Left ventricle myocardium inferior (tissue), 1 donor: ENCODE results near the gene DNLZ. TPM values are rescaled to one million over a fixed set of nuclear protein-coding genes. Genes with fewer than 3 reads are reported as not detected.
"Not testable (repeated sequence)": the region's sequence is repeated elsewhere in the genome, so short reads cannot be mapped to it uniquely, and the experiment has no call there.

Experiments
- DNase-seq: peaks from one replicate; pipeline ENCODE4 v3.0.0-alpha.2; 2020
- H3K27ac ChIP-seq: fragments of 200-600 bp; replicated peaks from 2 replicates; pipeline ENCODE4 v1.8.0; 2021
- H3K27me3 ChIP-seq: fragments of 200-600 bp; 2 replicates; pipeline ENCODE4 v1.8.0; 2021; ENCODE audit warnings: low read depth
- H3K36me3 ChIP-seq: fragments of 200-600 bp; 2 replicates; pipeline ENCODE4 v1.8.0; 2021
- H3K4me1 ChIP-seq: fragments of 200-600 bp; 2 replicates; pipeline ENCODE4 v1.8.0; 2021
- H3K4me3 ChIP-seq: fragments of 200-600 bp; 2 replicates; pipeline ENCODE4 v1.8.0; 2021; ENCODE audit warnings: mild to moderate bottlenecking, moderate library complexity
- H3K9me3 ChIP-seq: fragments of 200-600 bp; replicated peaks from 2 replicates; pipeline ENCODE4 v1.8.0; 2021
- intact Hi-C: fragments of 100-400 bp; cut with micrococcal nuclease; formaldehyde crosslinking; loops from one replicate; pipeline ENCODE4 v1.11.0; 2022
- total RNA-seq: library from RNA; stranded (reverse); fragmentation: NEBNext Ultra II Directional; extraction: Animal tissue kit (Norgen Biotek cat#: 25700); gene quantifications from one replicate; pipeline ENCODE4 v1.2.1, GENCODE V29; 2021
- TF ChIP-seq, protein P1 (sequence below): fragments of 200-600 bp; IDR thresholded peaks from 2 replicates; pipeline ENCODE4 v1.8.0; 2021; ENCODE audit warnings: antibody characterized with exemption, mild to moderate bottlenecking, borderline replicate concordance
- donor health status: DM: no; HTN: yes; CAD: no; lungs with severe emphysema.

Gene DNLZ
- total RNA-seq, 1 donor from 2014 or later: 37.6 TPM

DNA sequence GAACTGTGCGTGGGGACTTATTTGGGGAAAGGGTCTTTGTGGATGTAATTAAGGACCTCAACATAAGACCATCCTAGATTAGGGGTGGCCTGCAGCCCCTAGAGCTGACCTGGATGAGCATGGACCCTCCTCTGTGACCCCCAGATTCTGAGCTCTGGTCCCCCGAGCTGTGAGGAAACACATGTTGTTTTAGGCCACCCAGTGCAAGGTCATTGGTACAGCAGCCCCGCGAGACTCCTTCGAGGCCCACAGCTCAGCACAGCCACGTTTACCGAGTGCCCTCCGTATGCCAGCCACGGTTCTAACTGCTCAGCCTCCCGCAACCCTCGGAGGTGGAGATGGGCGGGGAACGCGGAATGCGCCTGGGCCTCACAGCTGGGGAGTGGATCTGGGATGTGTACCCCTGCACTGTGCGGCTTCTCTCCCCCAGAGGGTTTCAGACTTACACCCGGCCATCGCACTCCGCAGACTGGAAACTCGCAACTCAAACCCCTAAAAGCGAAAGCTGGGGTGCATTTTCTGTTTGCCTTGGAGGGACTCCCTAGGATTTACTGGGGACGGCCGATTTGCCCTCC lies 40.7 kb downstream of the DNLZ start:
- no peak for DNase-seq

GRCh38 chr9:136321561-136321960 lies 42.0 kb downstream of the DNLZ start:
- Histone ChIP-seq H3K27me3 (no peaks in the 10 kb centered on the region), H3K9me3 (peaks cover 17% of the 10 kb centered on the region), H3K27ac (no peak overlapping the region), H3K36me3 (no peaks in the 10 kb centered on the region), H3K4me3 (no peak overlapping the region), H3K4me1 (peaks cover 23% of the 10 kb centered on the region)
- intact Hi-C loops: no loop called here
- TF ChIP-seq, protein P1, sequence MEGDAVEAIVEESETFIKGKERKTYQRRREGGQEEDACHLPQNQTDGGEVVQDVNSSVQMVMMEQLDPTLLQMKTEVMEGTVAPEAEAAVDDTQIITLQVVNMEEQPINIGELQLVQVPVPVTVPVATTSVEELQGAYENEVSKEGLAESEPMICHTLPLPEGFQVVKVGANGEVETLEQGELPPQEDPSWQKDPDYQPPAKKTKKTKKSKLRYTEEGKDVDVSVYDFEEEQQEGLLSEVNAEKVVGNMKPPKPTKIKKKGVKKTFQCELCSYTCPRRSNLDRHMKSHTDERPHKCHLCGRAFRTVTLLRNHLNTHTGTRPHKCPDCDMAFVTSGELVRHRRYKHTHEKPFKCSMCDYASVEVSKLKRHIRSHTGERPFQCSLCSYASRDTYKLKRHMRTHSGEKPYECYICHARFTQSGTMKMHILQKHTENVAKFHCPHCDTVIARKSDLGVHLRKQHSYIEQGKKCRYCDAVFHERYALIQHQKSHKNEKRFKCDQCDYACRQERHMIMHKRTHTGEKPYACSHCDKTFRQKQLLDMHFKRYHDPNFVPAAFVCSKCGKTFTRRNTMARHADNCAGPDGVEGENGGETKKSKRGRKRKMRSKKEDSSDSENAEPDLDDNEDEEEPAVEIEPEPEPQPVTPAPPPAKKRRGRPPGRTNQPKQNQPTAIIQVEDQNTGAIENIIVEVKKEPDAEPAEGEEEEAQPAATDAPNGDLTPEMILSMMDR: no peak
- no peak for DNase-seq

More for the DNA sequence above, 40.7 kb downstream of the DNLZ start:
- H3K27ac ChIP-seq: no peak overlapping the region
- H3K27me3 ChIP-seq: no peaks in the 10 kb centered on the region
- H3K9me3 ChIP-seq: peaks cover 17% of the 10 kb centered on the region
- H3K4me3 ChIP-seq: no peak overlapping the region
- H3K4me1 ChIP-seq: peaks cover 32% of the 10 kb centered on the region
- intact Hi-C loops: no loop called here
- H3K36me3 ChIP-seq: no peaks in the 10 kb centered on the region
- TF ChIP-seq, protein P1: no peak

- DNase-seq, H3K27me3 ChIP-seq, H3K27ac ChIP-seq, H3K4me3 ChIP-seq, intact Hi-C loops, H3K36me3 ChIP-seq: not testable (repeated sequence)
- H3K4me1 ChIP-seq: peaks cover 18% of the 10 kb centered on the region
- peaks cover 17% of the 10 kb centered on the region for H3K9me3 ChIP-seq
Measured at GRCh38 chr9:136320972-136321371, 42.6 kb downstream of the DNLZ start.

- H3K4me1 ChIP-seq, intact Hi-C loops, DNase-seq: not testable (repeated sequence)
Measured at GRCh38 chr9:136319955-136320354, 43.6 kb downstream of the DNLZ start.

GRCh38 chr9:136319244-136319643 lies 44.3 kb downstream of the DNLZ start:
- H3K9me3 ChIP-seq: peaks cover 32% of the 10 kb centered on the region
- H3K4me3 ChIP-seq, H3K4me1 ChIP-seq, intact Hi-C loops, DNase-seq, H3K27ac ChIP-seq, H3K36me3 ChIP-seq, H3K27me3 ChIP-seq: not testable (repeated sequence)

More at GRCh38 chr9:136319955-136320354, 43.6 kb downstream of the DNLZ start:
- not testable (repeated sequence) for H3K27me3 ChIP-seq, H3K4me3 ChIP-seq, H3K36me3 ChIP-seq, H3K27ac ChIP-seq
- peaks cover 26% of the 10 kb centered on the region for H3K9me3 ChIP-seq

GRCh38 chr9:136318776-136319241 lies 44.7 kb downstream of the DNLZ start:
- intact Hi-C loops: no loop called here
- Histone ChIP-seq H3K4me1 (no peaks in the 10 kb centered on the region), H3K27ac (no peak overlapping the region), H3K27me3 (no peaks in the 10 kb centered on the region), H3K36me3 (no peaks in the 10 kb centered on the region), H3K4me3 (no peak overlapping the region), H3K9me3 (peaks cover 32% of the 10 kb centered on the region)
- DNase-seq: no peak
- TF ChIP-seq, protein P1: no peak

DNA sequence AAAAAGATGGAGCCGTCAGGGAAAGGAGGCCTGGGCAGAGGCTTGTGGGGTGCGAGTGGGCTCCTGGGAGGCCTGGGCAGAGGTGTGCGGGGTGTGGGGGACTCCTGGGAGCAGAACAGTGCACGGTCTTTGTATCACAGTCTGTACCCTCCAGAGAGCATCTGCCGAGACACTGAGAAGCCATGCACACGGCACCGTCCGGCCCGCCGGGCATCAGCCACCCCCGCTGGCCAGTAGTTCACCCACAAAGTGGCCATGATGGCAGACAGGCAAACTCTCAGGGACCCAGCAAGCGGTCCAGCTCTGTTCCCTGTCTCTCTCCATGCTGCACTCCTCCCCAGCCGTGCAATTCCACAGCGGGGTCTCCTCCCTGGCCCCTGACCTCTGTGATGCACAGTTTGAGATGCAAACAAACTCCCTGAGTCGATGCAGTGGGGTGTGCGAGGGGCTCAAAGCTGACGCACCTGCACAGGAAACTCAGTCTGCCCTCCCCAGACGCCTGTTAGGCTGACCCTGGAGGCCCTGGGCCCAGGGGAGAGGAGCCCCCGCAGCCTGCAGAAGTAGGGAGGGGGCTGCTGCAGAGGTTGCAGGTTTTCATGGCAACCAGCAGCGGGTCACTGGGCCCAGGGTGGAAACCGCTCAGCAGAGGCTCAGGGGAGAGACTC lies 45.3 kb downstream of the DNLZ start:
- intact Hi-C loops: no loop called here
- TF ChIP-seq, protein P1: no peak
- no peak overlapping the region for H3K4me3 ChIP-seq
- no peaks in the 10 kb centered on the region for H3K4me1 ChIP-seq
- no peaks in the 10 kb centered on the region for H3K36me3 ChIP-seq
- no peak for DNase-seq
- H3K9me3 ChIP-seq: peaks cover 32% of the 10 kb centered on the region
- no peaks in the 10 kb centered on the region for H3K27me3 ChIP-seq
- H3K27ac ChIP-seq: no peak overlapping the region
